GM19395 (cell line): ENCODE measurements around the gene SLX9.

Experiments used
- ATAC-seq: cut with Tn5 transposase; IDR thresholded peaks from one replicate; pipeline ENCODE4 v1.9.1; 2021; ENCODE audit warnings: mild to moderate bottlenecking, moderate library complexity; ENCODE audit not compliant: unreplicated experiment

Gene SLX9, protein sequence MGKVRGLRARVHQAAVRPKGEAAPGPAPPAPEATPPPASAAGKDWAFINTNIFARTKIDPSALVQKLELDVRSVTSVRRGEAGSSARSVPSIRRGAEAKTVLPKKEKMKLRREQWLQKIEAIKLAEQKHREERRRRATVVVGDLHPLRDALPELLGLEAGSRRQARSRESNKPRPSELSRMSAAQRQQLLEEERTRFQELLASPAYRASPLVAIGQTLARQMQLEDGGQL

DNA sequence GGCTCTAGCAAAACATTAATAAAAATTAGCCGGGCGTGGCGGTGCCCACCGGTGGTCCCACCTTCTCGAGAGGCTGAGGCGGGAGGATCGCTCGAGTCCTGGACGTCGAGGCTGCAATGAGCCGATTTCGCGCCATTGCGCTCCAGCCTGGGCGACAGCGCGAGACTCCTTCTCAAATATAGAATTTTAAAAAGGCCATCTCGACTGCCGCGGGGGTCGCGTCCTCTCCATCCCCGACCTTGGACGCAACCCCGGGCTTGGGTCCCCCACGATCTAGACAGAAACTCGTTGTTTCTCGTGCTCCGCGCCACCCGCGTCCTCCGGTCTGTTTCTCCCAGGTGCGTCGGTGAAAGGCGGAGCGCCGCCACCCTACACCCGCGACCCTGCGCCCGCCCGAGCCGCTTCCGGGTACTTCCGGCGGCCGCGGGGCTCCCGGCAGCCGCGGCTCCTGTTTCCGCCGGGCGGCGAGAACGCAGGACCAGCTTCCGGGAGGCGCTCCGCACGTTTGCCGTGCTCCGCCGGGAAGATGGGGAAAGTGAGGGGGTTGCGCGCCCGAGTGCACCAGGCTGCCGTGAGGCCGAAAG lies at the start of gene SLX9:
TSS of gene SLX9 (plus strand) at position 498 of the 584 bp plus-strand sequence. CDS start at position 527, 29 bp downstream.
- no peak for ATAC-seq

DNA sequence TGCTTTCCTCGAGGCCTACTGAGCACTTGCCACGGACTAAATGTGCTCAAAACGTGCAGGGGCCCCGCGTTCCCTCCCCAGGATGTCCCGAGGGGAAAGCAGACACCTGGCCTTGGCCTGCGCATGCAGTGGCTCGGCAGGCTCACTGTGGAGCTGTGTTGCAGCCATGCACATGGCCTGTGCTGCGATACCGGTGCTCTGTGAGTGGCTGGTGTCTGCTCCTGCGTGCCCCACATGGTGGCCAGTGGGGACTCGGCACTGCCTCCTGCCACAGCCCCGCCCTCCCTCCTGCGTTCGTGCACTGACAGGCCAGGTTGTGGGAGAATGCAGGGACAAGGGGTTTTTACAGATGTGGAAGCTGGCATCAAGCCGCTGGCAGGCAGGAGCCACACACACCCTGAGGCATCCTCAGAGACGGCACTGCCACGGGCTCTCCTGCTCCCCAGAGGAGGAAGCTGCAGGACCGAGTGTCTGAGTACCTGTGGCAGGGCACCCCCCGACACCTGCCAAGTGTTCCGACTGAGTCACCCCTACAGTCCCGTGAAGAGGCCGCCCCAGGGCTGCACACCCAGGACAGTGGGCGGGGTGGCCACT lies 49.4 kb upstream of the SLX9 start:
- no peak for ATAC-seq

DNA sequence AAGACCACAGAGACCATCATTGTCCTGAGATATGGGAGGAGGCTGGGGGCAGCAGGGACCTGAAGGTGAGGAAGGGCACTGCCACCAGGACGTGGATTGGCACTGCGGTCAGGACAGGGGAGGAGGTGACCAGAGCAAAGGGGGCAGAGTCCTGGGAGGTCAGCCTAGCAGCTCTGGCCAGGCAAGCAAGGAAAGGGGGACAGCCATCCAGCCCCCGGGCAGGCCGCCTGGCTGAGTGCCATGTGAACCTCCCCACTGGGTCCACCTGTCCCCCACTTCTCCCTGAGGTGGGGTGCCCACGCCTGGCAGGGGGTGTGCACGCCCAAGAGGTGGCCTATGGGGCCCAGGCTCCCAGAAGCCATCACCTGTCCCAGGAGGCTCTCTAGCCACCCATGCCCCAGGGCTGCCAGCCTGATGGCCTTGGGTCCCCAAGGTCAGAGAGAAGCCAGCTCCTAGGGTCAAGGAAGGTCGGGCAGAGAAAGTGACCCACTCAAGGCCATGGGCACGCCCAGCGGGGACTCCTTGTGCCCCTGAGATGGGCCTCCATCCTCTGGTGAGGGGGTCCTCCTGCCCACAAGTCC lies 48.8 kb upstream of the SLX9 start:
- ATAC-seq: no peak

DNA sequence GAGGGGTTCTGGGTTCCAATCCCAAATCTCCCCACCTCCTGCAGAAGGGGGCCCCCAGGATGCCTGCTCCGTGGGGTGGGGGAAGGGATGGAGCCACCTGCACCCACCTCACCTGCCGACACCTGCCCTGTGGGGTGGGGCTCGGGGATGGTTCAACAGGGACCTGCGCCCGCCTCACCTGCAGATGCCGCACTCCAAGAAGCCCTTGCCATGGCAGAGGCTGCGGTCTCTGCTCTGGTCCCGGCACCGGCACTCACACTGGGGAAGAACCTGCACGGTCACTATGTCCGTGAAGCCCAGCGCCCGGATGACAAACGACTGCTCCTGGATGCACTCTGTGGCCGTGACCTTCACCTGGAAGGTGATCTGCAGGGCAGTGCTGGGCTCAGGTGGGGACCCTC lies 48.2 kb upstream of the SLX9 start:
- no peak for ATAC-seq

DNA sequence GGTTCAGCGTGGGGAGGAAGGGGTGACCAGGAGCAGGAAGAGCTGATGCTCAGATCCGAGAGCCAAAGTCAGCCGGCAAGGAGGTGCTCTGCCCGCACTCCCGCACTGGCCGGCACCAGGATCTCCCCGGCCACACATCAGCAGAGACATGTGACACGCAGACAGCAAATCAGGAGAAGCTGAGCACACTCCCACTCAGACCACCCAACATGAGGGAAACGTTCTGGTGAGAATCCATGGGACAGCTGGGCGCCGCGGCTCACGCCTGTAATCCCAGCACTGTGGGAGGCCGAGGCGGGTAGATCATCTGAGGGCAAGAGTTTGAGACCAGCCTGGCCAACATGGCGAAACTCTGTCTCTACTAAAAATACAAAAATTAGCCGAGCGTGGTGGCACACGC lies 47.7 kb upstream of the SLX9 start:
- no peak for ATAC-seq

DNA sequence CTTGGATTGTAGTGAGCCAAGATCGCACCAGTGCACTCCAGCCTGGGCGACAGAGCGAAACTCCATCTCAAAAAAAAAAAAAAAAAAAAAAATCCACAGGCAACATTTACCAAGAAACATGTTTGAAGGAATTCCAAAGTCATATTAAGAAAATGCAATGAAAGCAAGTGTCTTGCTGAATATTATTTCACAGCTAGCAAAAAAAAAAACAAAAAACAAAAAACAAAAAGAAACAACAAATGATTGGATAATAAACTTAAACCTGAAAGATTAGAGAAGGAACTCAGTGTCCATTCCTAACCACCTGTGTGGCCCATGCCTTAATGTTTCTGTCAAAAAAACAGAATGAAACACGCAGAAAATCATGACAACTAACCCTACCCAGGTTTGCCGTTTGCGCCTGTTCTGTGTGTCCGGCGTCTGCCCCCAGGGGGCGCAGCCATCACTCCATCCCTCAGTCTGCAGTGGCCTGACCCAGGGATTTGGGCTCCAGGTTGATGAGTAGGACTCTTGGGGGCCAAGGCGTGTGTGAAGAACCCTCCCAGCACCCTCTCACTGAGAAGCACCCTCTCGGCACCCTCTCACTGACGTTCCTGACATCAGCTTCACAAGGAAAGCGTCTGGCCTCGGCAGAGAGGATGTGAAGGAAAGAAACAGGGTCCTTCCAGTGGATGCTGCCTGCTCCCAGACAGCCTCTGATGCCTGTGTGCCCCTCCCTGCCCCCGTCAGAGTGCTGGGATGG lies 47.1 kb upstream of the SLX9 start:
- no peak for ATAC-seq

DNA sequence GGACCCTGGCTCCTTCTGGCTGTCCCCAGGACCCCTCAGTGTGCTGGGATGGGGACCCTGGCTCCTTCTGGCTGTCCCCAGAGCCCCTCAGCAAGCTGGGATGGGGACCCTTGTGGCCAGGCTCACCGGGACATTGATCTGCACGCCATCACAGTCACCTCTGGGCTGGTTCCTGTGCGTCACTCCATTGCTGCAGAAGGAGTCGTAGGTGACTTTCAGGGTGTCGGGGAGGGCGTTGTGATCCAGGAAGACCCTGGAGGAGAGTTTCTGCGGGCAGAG lies 46.6 kb upstream of the SLX9 start:
- ATAC-seq: no peak

DNA sequence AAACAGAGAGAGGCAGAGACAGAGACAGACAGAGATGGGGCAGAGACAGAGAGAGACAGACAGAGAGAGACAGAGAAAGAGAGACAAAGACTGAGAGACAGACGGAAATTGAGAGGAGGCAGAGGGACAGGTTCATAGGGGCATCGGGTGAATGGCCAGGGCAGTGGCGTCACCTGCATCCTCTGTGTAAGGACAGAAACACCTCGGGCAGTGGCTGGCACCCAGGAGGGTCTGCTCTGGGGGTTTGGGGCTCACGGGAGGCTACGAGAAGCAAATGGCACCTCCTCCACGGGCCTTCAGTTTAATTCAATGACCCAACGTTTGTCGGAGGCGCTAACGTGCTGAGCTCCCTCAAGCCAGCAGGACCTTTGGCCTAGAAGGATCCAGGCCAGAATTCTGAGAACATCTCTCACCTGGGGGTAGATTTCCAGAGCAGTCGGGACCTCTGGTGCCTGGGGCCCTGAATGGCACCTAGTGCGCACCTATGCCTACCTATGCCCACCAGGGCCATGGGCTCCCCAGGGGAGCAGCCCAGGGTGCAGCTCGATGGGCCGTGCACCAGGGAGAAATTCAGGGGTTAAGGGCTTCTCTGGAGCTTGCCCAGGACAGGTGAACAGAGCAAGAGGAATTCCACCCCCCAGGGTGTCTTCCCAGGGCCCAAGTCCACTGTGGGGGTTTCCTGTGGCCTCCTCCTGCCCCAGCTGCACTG lies 45.7 kb upstream of the SLX9 start:
- no peak for ATAC-seq

DNA sequence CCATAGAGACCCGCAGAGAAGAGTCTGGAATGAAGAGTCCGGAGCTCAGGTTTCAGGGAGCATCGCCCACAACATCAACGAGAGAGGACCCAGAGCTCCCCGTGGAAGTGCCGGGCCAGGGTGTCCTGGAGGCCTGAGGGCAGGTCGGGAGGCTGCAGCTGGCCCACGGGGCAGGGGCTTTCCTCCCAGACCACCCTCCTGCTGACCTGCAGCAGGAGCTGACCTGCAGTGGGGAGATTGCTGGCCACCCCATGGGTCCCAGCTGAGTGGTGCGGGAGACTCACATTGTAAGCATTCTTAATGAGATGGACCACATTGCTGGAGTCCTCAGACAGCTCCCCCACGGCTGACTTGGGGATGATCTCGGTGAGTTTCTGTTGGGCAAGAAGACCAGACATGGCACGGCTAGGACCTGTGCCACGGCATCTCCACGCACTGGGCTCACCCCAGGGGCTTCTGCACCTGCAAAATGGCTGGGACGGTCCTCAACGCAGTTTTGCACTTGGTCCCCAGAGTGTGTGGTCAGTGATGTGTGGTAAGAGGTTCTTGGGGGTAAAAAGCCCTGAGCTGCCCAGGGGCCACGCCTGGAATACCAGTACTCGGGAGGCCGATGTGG lies 45.0 kb upstream of the SLX9 start:
- no peak for ATAC-seq

DNA sequence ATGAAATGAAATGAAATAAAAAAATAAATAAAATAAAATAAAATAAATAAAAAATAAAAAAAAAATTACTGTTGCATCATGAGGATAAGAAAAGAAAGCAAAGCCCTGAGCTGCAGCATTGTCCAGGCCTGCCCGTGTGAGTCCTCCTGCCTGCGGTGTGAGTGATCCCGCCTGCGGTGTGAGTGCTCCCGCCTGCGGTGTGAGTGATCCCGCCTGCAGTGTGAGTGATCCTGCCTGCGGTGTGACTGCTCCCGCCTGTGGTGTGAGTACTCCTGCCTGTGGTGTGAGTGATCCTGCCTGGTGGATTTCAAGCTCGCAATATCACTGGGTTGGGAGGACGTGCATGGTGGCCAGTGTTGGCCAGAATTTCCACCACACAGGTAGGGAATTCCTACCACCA lies 44.0 kb upstream of the SLX9 start:
- no peak for ATAC-seq

DNA sequence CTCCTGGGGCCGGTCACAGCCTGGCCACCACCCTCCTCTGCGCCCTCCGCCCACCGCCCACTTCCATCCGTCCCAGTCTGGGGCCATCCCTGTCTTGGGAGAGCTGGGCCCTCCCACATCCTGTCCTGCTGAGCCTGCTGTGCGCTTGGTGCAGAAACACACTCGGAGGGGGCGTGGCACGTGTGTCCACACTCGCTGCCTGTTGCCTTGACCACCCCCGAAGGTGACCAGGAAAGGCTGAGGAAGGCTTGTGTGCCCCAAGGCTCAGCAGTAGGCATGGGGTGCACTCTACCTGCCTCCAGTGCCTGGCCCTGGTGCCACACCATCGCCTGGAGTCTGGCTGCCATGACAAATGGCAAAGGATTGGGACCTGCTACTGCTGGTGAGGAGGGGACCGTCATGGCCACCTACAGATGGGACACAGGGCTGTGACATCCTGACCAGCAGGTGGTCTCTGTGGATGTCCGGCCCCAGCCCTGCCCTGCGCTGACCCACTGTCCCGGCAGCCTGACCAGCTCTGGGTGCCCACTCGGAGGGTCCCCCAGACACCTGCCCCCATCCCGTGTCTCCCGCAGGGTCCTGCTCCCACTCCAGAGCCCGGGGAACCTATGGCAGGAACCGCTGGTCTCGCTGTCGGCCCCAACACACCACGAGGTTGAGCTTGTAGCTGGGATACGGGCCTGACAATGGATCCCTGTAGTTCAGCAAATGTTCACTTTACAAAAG lies 43.1 kb upstream of the SLX9 start:
- ATAC-seq: no peak

DNA sequence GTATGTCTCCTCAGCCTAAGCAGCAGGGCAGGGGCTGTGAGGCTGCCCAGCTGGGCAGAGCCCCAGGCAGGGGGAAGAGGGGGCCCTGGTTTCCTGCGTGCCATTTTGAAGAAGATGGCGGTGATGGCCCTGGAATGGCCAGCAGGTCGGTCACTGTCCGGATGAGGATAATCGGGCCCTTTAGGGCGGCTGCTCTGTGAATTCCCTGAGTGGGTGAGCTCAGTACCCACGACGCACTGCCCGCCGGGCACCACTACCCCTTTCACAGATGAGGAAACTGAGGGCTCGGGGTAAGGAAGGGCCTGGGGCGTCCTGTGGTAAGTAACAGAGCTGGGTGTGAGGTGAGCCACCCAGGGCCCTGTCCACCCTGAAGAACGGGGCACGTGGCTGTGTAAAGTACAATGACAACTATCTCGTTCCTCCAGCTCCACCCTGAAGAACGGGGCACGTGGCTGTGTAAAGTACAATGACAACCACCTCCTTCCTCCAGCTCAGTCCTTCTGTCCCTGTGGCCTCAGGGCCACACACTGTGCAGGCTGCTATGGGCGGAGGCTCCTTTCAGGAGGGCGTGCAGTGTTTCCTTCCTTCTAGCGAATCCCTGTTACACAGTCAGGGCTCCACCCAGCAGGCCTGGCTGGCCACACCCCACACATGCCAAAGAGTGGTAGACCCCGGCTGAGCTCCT lies 42.4 kb upstream of the SLX9 start:
- no peak for ATAC-seq

DNA sequence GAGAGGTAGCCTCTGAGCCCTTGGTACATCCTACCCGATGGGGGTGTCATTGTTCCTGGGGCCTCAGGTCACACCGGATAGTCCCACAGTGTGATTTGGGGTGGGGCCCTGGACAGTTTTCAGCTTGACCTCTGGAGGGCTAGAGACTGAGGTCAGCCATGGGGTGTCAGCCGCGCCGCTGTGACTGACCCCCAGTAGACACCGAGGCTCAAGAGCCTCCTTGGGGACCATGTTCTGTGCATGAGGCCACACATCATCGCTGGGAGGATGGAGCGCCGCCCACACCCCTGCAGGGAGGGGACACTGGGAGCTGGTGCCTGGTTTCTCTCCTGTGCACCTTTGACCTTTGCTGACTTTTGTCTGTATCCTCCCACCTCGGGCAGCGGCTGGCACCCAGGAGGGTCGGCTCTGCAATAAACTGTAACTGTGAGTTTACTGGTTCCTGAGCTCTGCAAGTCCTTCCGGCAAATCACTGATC lies 41.8 kb upstream of the SLX9 start:
- ATAC-seq: no peak

DNA sequence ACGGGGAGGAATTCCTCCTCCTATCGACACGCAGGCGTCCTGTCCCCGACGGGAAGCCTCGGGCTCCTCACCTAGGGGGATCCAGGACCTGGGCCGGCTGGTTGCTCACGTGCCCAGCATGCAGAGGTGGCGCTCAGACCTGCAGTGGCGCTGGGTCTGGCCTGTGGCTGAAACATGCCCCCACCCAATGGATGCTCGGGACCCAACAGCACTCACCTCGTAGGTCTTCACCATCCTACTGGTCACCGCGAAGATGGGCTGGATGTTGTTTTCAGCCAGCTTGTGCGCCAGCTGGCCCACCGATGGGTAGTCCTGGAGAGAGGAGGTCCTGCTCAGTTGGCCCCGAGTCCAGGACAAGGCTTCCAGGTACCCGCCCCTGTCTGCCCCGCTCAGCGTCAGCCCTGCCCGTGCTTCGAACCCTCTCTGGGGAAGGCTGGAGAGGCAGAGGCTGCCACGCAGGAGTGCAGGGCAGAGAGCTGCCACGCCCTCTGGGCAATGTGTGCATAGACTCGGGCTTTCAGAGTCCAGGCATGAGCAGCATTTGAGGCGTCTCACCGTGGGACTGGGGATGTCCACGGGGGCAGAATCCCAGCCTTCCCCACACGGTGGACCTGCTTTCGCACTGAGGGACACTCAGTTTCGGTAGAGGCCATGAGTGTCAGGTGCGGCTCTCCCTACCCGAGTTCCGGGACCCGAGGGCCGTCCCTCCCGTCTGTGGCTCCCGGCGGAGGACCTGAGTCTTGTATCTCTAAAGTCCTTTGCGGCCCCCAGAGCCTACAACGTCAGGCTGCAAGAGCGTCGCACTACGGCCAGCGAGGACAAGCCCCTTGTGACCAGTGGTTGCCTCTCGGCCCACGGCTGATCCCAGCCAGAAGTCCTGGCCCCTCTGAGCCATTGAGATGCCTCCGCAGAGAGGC lies 40.7 kb upstream of the SLX9 start:
- no peak for ATAC-seq

DNA sequence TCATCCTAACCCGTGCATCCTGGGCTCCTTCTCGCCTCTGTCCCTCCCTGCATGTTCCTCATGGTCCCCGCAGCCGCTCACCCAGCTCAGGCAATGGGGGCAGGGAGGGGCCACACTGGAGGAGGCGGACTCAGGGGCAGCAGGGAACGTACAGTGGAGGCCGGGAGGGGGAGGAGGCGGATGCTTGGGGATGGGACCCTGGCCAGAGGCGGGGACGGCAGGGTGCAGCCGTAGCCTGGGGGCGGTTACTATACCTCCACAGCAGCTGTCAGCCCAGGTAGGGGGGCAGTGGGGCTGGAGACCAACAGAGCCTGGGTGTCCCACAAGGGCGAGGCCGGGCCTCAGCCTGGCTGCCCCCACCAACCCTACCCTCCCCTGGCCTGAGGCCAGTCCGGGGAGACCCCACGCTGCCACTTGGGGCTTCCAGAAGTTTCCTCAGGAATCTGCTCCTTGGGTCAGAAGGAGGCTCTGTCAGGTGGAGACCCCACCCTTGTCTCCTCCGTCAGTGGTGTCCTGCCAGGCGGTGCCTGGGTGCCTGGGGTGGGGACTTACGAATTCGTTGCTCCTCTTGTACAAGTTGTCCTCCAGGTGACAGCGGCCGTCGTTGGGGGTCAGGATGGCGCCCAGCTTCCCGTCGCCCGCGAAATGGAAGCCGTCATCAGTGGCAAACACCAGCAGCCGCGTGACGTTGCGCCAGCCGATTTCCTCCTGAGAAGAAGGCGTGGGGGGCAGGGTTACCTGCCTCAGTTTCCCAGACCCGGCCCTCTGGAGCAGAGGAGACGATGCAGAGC lies 39.9 kb upstream of the SLX9 start:
- ATAC-seq: no peak

DNA sequence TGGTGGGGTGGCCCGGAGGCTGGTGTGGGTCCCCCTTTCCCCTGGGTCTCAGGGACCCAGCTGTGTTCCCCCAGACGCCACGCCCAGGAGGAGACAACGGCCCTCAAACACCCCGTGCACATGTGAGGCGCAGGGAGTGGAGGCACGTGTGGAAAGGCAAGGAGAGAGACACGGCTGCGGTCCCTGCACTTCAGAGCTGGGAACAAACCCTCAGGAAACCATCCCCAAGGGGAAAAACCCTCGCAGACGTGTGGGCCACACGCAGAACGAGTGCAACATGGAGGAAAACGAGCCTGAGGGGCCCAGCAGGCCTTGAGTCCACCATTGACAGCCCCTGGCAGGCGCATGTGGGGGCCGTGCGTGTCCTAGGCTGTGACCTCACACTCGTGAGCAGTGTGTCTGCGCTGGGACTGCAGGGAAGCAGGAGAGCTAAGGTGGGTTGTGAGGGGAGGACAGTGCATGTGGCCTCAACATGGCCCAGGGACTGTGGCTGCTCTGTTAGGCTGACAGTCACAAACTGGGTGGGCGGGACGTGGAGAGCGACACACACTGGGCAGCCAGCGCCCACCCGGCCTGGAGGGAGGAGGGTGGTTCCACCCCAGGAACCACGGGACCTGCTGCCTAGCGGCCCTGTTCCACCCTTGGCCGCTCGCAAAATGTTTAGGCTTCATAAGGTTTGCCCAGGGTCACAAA lies 39.1 kb upstream of the SLX9 start:
- no peak for ATAC-seq
